Astrocyte (in vitro differentiated cells and primary cell): Measurements from ENCODE around the gene FGF1. TPM values are rescaled to one million over a fixed set of nuclear protein-coding genes. Genes with fewer than 3 reads are reported as not detected.
A peak's percentile ranks its signal among the peaks of the same experiment; 100 is the strongest.

Experiments
- DNase-seq: peaks from one replicate; pipeline ENCODE4 v3.0.0-alpha.2; 2010; ENCODE audit warnings: low read depth
- FAIRE-seq: peaks from 2 replicates; lab custom pipeline; 2011; peaks lifted over from hg19 to GRCh38; lab: Jason Lieb, UNC
- H2AFZ ChIP-seq: 2 replicates; pipeline ENCODE4 v1.6.0; 2012; ENCODE audit warnings: low read depth, low read length, inconsistent platforms
- H3K27ac ChIP-seq: 2 replicates; pipeline ENCODE4 v1.5.1; 2011; ENCODE audit warnings: low read depth, low read length, inconsistent platforms
- H3K27me3 ChIP-seq: 2 replicates; pipeline ENCODE4 v1.6.0; 2011; ENCODE audit warnings: low read length, inconsistent platforms; ENCODE audit not compliant: insufficient read depth
- H3K36me3 ChIP-seq: 2 replicates; pipeline ENCODE4 v1.5.1; 2011; ENCODE audit warnings: low read length, inconsistent platforms; ENCODE audit not compliant: insufficient read depth
- H3K4me1 ChIP-seq: 2 replicates; pipeline ENCODE4 v1.5.1; 2011; ENCODE audit warnings: low read length, inconsistent platforms; ENCODE audit not compliant: insufficient read depth
- H3K4me2 ChIP-seq: 2 replicates; pipeline ENCODE4 v1.6.0; 2012; ENCODE audit warnings: low read length, inconsistent platforms
- H3K4me3 ChIP-seq: 2 replicates; pipeline ENCODE4 v1.5.1; 2011; ENCODE audit warnings: low read depth, mild to moderate bottlenecking, low read length, inconsistent platforms; ENCODE audit not compliant: insufficient read depth
- H3K79me2 ChIP-seq: 2 replicates; pipeline ENCODE4 v1.6.0; 2012; ENCODE audit warnings: mild to moderate bottlenecking, low read length, inconsistent platforms; ENCODE audit not compliant: insufficient read depth
- H3K9ac ChIP-seq: 2 replicates; pipeline ENCODE4 v1.6.0; 2012; ENCODE audit warnings: mild to moderate bottlenecking, low read length, inconsistent platforms
- H3K9me3 ChIP-seq: 2 replicates; pipeline ENCODE4 v1.5.1; 2012; ENCODE audit warnings: low read depth, mild to moderate bottlenecking, low read length, inconsistent platforms; ENCODE audit not compliant: insufficient read depth
- H4K20me1 ChIP-seq: 2 replicates; pipeline ENCODE4 v1.6.0; 2012; ENCODE audit warnings: low read length, inconsistent platforms; ENCODE audit not compliant: insufficient read depth
- H3K27ac Mint-ChIP-seq: one replicate; pipeline ENCODE4 v1.8.0; 2021; ENCODE audit warnings: mild to moderate bottlenecking, mixed read lengths; ENCODE audit not compliant: unreplicated experiment
- H3K27me3 Mint-ChIP-seq: one replicate; pipeline ENCODE4 v1.8.0; 2021; ENCODE audit warnings: low read depth, mixed read lengths; ENCODE audit not compliant: unreplicated experiment
- H3K36me3 Mint-ChIP-seq: one replicate; pipeline ENCODE4 v1.8.0; 2021; ENCODE audit warnings: low read depth, mixed read lengths; ENCODE audit not compliant: unreplicated experiment
- H3K4me1 Mint-ChIP-seq: one replicate; pipeline ENCODE4 v1.8.0; 2021; ENCODE audit warnings: low read depth, mixed read lengths; ENCODE audit not compliant: unreplicated experiment
- H3K4me3 Mint-ChIP-seq: one replicate; pipeline ENCODE4 v1.8.0; 2021; ENCODE audit warnings: mild to moderate bottlenecking, moderate library complexity, mixed read lengths; ENCODE audit not compliant: unreplicated experiment
- H3K9me3 Mint-ChIP-seq: one replicate; pipeline ENCODE4 v1.8.0; 2021; ENCODE audit warnings: mild to moderate bottlenecking, mixed read lengths; ENCODE audit not compliant: unreplicated experiment
- CTCF ChIP-seq: IDR thresholded peaks from 2 replicates; pipeline ENCODE4 v1.5.1; 2011; ENCODE audit warnings: low read depth, mild to moderate bottlenecking, inconsistent platforms, low read length, moderate library complexity; ENCODE audit not compliant: insufficient read depth
- EZH2 ChIP-seq: IDR thresholded peaks from 2 replicates; pipeline ENCODE4 v1.6.1; 2012; ENCODE audit warnings: mild to moderate bottlenecking, low read length, inconsistent platforms; ENCODE audit not compliant: insufficient read depth
- total RNA-seq: library from RNA; stranded (reverse); gene quantifications from 2 replicates; pipeline ENCODE4 v1.2.1, GENCODE V29; 2021

Gene FGF1
- total RNA-seq, 1 donor from 2014 or later, result 70.9 TPM

GRCh38 chr5:142686968-142687367, 1.1 kb upstream of the FGF1 start:
- no peaks in the 10 kb centered on the region for H3K36me3 Mint-ChIP-seq
- TF ChIP-seq CTCF (no peak), EZH2 (no peak)
- no peaks in the 10 kb centered on the region for H3K9me3 ChIP-seq
- H2AFZ ChIP-seq, result no peak overlapping the region
- H3K9ac ChIP-seq, result peak overlapping the region; percentile 15
- no peaks in the 10 kb centered on the region for H3K36me3 ChIP-seq
- H3K4me1 Mint-ChIP-seq, result peaks cover 25% of the 10 kb centered on the region
- H3K79me2 ChIP-seq, result no peaks in the 10 kb centered on the region
- H3K4me3 ChIP-seq, result no peak overlapping the region
- peaks cover 28% of the 10 kb centered on the region for H3K4me1 ChIP-seq
- H3K4me2 ChIP-seq, result no peak overlapping the region
- no peaks in the 10 kb centered on the region for H3K27me3 ChIP-seq
- H3K27me3 Mint-ChIP-seq, result no peaks in the 10 kb centered on the region
- no peak overlapping the region for H3K27ac ChIP-seq
- no peaks in the 10 kb centered on the region for H4K20me1 ChIP-seq
- DNase-seq (no peak), FAIRE-seq (no peak)
- H3K27ac Mint-ChIP-seq, result peak overlapping the region; percentile 76
- no peak overlapping the region for H3K4me3 Mint-ChIP-seq
- no peaks in the 10 kb centered on the region for H3K9me3 Mint-ChIP-seq

- H3K4me2 ChIP-seq, result peak overlapping the region; percentile 74
- peaks cover 28% of the 10 kb centered on the region for H3K4me1 ChIP-seq
Measured at GRCh38 chr5:142686210-142686734, 382 bp upstream of the FGF1 start.

More at GRCh38 chr5:142686210-142686734, 382 bp upstream of the FGF1 start:
- no peaks in the 10 kb centered on the region for H3K27me3 ChIP-seq
- Mint-ChIP-seq H3K36me3 (no peaks in the 10 kb centered on the region), H3K27me3 (no peaks in the 10 kb centered on the region), H3K27ac (peak overlapping the region; percentile 76), H3K4me3 (peak overlapping the region; percentile 27), H3K9me3 (no peaks in the 10 kb centered on the region), H3K4me1 (peaks cover 25% of the 10 kb centered on the region)
- peak; percentile 43 for DNase-seq
- no peaks in the 10 kb centered on the region for H3K9me3 ChIP-seq
- peak overlapping the region; percentile 15 for H3K9ac ChIP-seq
- H3K4me3 ChIP-seq, result no peak overlapping the region
- peak overlapping the region; percentile 33 for H2AFZ ChIP-seq
- no peaks in the 10 kb centered on the region for H3K79me2 ChIP-seq
- H3K27ac ChIP-seq, result no peak overlapping the region
- no peak for FAIRE-seq
- TF ChIP-seq CTCF, result no peak
- TF ChIP-seq EZH2, result no peak
- no peaks in the 10 kb centered on the region for H3K36me3 ChIP-seq
- H4K20me1 ChIP-seq, result no peaks in the 10 kb centered on the region
